Measurements from ENCODE around the gene DMXL1.

Gene DMXL1

GRCh38 chr5:119292701-119293515, 222.0 kb downstream of the DMXL1 start:
- no peak for DNase-seq

GRCh38 chr5:119293516-119293829, 222.6 kb downstream of the DMXL1 start:
- DNase-seq: no peak
